Measurements from ENCODE around the gene FABP1. TPM values are rescaled to one million over a fixed set of nuclear protein-coding genes. Genes with fewer than 3 reads are reported as not detected.

FABP1 gene
- total RNA-seq, 1 donor from 2014 or later: not detected

Small RNAs within 50 kb of the gene (small RNA-seq; reads per million reads assigned to genes)
- not detected for gene MIR4780 (ENCODE audit: low replicate concordance)

Other genes starting within 250 kb of the FABP1 start
- gene RNU2-63P, start 111.5 kb downstream of the FABP1 start, total RNA-seq: not detected
- 9.6 TPM for gene KRCC1, start 72.3 kb downstream of the FABP1 start, total RNA-seq
- gene SMYD1, start 60.2 kb downstream of the FABP1 start, total RNA-seq: not detected
- gene THNSL2, start 42.3 kb upstream of the FABP1 start, total RNA-seq: 5.2 TPM